GM19351 (cell line): ENCODE results near the gene CHCHD6.

Source experiments
- ATAC-seq: cut with Tn5 transposase; IDR thresholded peaks from one replicate; pipeline ENCODE4 v1.9.1; 2021; ENCODE audit warnings: mild to moderate bottlenecking, moderate library complexity; ENCODE audit not compliant: unreplicated experiment

The CHCHD6 gene

GRCh38 chr3:126937533-126937932, 233.5 kb downstream of the CHCHD6 start:
- ATAC-seq, result no peak

GRCh38 chr3:126937973-126938372, 233.9 kb downstream of the CHCHD6 start:
- ATAC-seq, result no peak

GRCh38 chr3:126938520-126939337, 234.7 kb downstream of the CHCHD6 start:
- no peak for ATAC-seq

GRCh38 chr3:126939338-126939718, 235.3 kb downstream of the CHCHD6 start:
- no peak for ATAC-seq

GRCh38 chr3:126939733-126940132, 235.7 kb downstream of the CHCHD6 start:
- ATAC-seq, result no peak

- ATAC-seq, result no peak
These were observed 237.8 kb downstream of the CHCHD6 start for GRCh38 chr3:126941721-126942270.

- ATAC-seq, result no peak
These were observed 240.3 kb downstream of the CHCHD6 start for GRCh38 chr3:126944089-126944965.

- no peak for ATAC-seq
These were observed 241.2 kb downstream of the CHCHD6 start for GRCh38 chr3:126945171-126945721.

- ATAC-seq, result no peak
These were observed 241.9 kb downstream of the CHCHD6 start for GRCh38 chr3:126945891-126946290.

GRCh38 chr3:126946405-126946804, 242.4 kb downstream of the CHCHD6 start:
- ATAC-seq, result no peak

- ATAC-seq, result no peak
These were observed 243.4 kb downstream of the CHCHD6 start for GRCh38 chr3:126947429-126947828.

- ATAC-seq, result no peak
These were observed 245.0 kb downstream of the CHCHD6 start for GRCh38 chr3:126948980-126949535.

- no peak for ATAC-seq
These were observed 247.5 kb downstream of the CHCHD6 start for GRCh38 chr3:126951561-126951960.

GRCh38 chr3:126952261-126952982, 248.4 kb downstream of the CHCHD6 start:
- no peak for ATAC-seq

- ATAC-seq, result no peak
These were observed 249.1 kb downstream of the CHCHD6 start for GRCh38 chr3:126952983-126953660.

GRCh38 chr3:126954141-126954842, 250.3 kb downstream of the CHCHD6 start:
- peak; percentile 73 for ATAC-seq

GRCh38 chr3:126955004-126955790, 251.2 kb downstream of the CHCHD6 start:
- ATAC-seq, result peak; percentile 85

GRCh38 chr3:126956361-126956760, 252.3 kb downstream of the CHCHD6 start:
- ATAC-seq, result no peak
